Muscle layer of colon (tissue), 2 donors: ENCODE data around the gene CILP2.

Source experiments
- H3K27ac ChIP-seq: one replicate; pipeline ENCODE4 v1.7.0; 2013; ENCODE audit warnings: low read depth, mild to moderate bottlenecking, low read length, moderate library complexity
- H3K27me3 ChIP-seq, 2 donors: one replicate each; pipeline ENCODE4 v1.7.0; 2013; ENCODE audit warnings: low read length in 2 of 2, mild to moderate bottlenecking in 2 of 2; ENCODE audit not compliant: insufficient read depth in 2 of 2, control insufficient read depth in 1 of 2
- H3K36me3 ChIP-seq: one replicate; pipeline ENCODE4 v1.7.0; 2013; ENCODE audit warnings: mild to moderate bottlenecking, low read length; ENCODE audit not compliant: insufficient read depth
- H3K4me1 ChIP-seq: one replicate; pipeline ENCODE4 v1.7.0; 2013; ENCODE audit warnings: mild to moderate bottlenecking, low read length; ENCODE audit not compliant: insufficient read depth
- H3K4me3 ChIP-seq, 2 donors: one replicate each; pipeline ENCODE4 v1.7.0; 2013; ENCODE audit warnings: low read length in 2 of 2, low read depth in 1 of 2, mild to moderate bottlenecking in 1 of 2, moderate library complexity in 1 of 2
- H3K9ac ChIP-seq: one replicate; pipeline ENCODE4 v1.7.0; 2013; ENCODE audit warnings: low read length
- H3K9me3 ChIP-seq: one replicate; pipeline ENCODE4 v1.7.0; 2013; ENCODE audit warnings: mild to moderate bottlenecking, low read length
- donor health status: abdominal sarcoma.
- donor health status: Adenocarcinoma of cecum.

CILP2 gene

DNA sequence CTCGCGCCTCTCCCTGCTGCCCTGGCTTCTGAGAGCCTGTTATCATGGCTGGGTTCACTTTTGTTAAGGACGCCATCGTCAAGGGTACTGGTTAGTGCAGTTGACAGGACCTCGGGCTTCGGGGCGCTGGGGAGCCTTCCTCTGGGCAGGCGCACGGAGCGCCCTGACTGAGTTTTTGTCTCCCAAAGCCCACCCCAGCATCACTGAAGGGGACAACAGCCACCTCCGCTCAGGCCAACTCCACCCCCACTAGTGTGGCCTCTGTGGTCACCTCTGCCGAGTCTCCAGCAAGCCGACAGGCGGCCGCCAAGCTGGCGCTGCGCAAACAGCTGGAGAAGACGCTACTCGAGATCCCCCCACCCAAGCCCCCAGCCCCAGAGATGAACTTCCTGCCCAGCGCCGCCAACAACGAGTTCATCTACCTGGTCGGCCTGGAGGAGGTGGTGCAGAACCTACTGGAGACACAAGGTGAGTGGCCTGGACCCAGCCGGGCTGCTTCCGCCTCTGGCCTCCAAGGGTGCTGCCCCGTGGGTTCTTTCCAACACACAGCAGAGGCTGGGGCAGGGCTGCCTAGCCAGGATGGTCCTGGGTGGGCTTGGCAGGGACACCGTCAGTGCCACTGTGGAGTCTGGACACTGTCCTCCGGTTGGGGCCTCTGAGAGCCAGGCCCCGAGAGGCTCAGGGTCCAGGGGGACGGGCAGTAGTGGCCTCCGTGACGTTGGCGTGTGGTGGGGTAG, 39.6 kb upstream of the CILP2 start:
- Histone ChIP-seq H3K27me3 (no peaks in the 10 kb centered on the region), H3K36me3 (peaks cover 59% of the 10 kb centered on the region), H3K4me1 (no peaks in the 10 kb centered on the region), H3K9me3 (no peaks in the 10 kb centered on the region), H3K9ac (no peak overlapping the region), H3K4me3 (no peak overlapping the region), H3K27ac (no peak overlapping the region)

GRCh38 chr19:19499272-19499995, 38.6 kb upstream of the CILP2 start:
- no peaks in the 10 kb centered on the region for H3K27me3 ChIP-seq
- no peak overlapping the region for H3K9ac ChIP-seq
- peaks cover 60% of the 10 kb centered on the region for H3K36me3 ChIP-seq
- no peaks in the 10 kb centered on the region for H3K4me1 ChIP-seq
- no peak overlapping the region for H3K4me3 ChIP-seq
- H3K27ac ChIP-seq: no peak overlapping the region
- H3K9me3 ChIP-seq: no peaks in the 10 kb centered on the region

DNA sequence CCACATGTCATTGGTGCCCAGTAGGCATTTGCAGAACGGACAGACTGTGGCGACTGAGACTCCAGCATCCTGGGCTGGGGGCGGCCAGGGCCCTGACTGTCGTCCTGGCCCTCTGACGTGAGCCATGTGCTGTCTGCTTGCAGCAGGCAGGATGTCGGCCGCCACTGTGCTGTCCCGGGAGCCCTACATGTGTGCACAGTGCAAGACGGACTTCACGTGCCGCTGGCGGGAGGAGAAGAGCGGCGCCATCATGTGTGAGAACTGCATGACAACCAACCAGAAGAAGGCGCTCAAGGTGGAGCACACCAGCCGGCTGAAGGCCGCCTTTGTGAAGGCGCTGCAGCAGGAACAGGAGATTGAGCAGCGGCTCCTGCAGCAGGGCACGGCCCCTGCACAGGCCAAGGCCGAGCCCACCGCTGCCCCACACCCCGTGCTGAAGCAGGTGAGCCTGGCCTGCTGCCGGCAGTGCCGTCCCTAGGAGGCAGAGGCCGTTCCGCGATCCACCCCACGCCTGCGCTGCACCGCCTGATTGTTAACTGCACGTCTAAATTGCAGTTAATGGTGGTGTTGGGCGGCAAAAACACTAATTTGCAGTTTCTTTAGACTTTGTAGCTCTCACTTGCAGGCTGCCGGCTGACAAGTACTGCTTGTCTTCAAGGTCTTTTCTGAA, 37.0 kb upstream of the CILP2 start:
- Histone ChIP-seq H3K36me3 (peaks cover 62% of the 10 kb centered on the region), H3K27ac (no peak overlapping the region), H3K4me1 (no peaks in the 10 kb centered on the region), H3K9ac (no peak overlapping the region), H3K4me3 (no peak overlapping the region), H3K9me3 (no peaks in the 10 kb centered on the region), H3K27me3 (no peaks in the 10 kb centered on the region)

- H3K27ac ChIP-seq: no peak overlapping the region
- no peaks in the 10 kb centered on the region for H3K27me3 ChIP-seq
- no peak overlapping the region for H3K9ac ChIP-seq
- H3K36me3 ChIP-seq: peaks cover 62% of the 10 kb centered on the region
- H3K4me3 ChIP-seq: no peak overlapping the region
- no peaks in the 10 kb centered on the region for H3K9me3 ChIP-seq
- no peaks in the 10 kb centered on the region for H3K4me1 ChIP-seq
Observed at GRCh38 chr19:19501798-19502197, 36.3 kb upstream of the CILP2 start.

- Histone ChIP-seq H3K27me3 (no peaks in the 10 kb centered on the region), H3K4me3 (no peak overlapping the region), H3K4me1 (no peaks in the 10 kb centered on the region), H3K9ac (no peak overlapping the region), H3K9me3 (no peaks in the 10 kb centered on the region), H3K36me3 (peaks cover 62% of the 10 kb centered on the region), H3K27ac (no peak overlapping the region)
Observed at GRCh38 chr19:19502281-19502680, 35.8 kb upstream of the CILP2 start.

- Histone ChIP-seq H3K27me3 (no peaks in the 10 kb centered on the region), H3K9me3 (no peaks in the 10 kb centered on the region), H3K9ac (no peak overlapping the region), H3K4me1 (no peaks in the 10 kb centered on the region), H3K36me3 (peaks cover 62% of the 10 kb centered on the region), H3K27ac (no peak overlapping the region), H3K4me3 (no peak overlapping the region)
Observed at GRCh38 chr19:19502808-19503602, 35.1 kb upstream of the CILP2 start.

DNA sequence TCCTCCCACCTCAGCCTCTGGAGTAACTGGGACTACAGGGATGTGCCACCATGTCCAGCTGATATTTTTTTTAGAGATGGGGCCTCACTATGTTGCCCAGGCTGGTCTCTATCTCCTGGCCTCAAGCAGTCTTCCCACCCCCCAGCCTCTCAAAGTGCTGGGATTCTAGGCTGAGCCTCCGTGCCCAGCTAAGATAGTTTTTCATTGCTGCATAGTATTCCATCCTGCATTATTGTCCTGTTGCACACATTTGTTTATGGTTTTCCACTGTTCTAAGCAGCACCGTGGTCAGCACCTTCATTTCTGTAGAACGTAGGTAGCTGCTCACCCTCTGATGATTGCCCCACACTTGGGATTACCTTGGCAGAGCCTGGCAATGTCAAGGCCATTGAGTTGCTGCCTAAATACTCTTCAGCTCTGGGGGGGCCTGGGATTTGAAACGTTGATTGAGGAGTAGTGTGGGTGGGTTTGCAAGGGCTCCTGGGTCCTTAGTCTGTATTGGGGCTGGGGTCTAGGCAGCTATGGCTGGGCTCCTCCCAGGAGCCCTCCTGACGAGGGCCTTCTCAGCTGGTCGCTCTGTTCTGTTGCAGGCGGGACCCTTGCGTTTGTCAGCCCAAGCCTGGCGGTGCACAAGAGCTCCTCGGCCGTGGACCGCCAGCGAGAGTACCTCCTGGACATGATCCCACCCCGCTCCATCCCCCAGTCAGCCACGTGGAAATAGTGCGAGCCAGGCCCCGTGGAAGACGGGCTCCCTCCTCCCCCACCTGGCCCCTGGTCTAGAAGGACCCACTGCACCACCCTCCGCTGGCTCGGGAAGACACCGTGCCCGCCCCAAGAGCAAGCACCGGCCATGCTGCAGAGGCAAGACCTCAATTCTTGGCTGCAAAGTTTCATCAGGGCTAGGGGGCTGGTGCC, 33.1 kb upstream of the CILP2 start:
- Histone ChIP-seq H3K27ac (no peak overlapping the region), H3K4me3 (no peak overlapping the region), H3K36me3 (peaks cover 52% of the 10 kb centered on the region)

GRCh38 chr19:19505669-19506326, 32.3 kb upstream of the CILP2 start:
- H3K9ac ChIP-seq: no peak overlapping the region
- no peak overlapping the region for H3K27ac ChIP-seq
- H3K9me3 ChIP-seq: no peaks in the 10 kb centered on the region
- no peak overlapping the region for H3K4me3 ChIP-seq
- H3K36me3 ChIP-seq: peaks cover 52% of the 10 kb centered on the region
- H3K4me1 ChIP-seq: no peaks in the 10 kb centered on the region
- H3K27me3 ChIP-seq: no peaks in the 10 kb centered on the region

More for the DNA sequence above, 33.1 kb upstream of the CILP2 start:
- no peaks in the 10 kb centered on the region for H3K27me3 ChIP-seq
- H3K9ac ChIP-seq: no peak overlapping the region
- no peaks in the 10 kb centered on the region for H3K9me3 ChIP-seq
- no peaks in the 10 kb centered on the region for H3K4me1 ChIP-seq

- Histone ChIP-seq H3K4me1 (no peaks in the 10 kb centered on the region), H3K27me3 (no peaks in the 10 kb centered on the region), H3K9ac (no peak overlapping the region), H3K9me3 (no peaks in the 10 kb centered on the region), H3K36me3 (peaks cover 48% of the 10 kb centered on the region), H3K4me3 (no peak overlapping the region), H3K27ac (no peak overlapping the region)
Observed at GRCh38 chr19:19506592-19506991, 31.5 kb upstream of the CILP2 start.

DNA sequence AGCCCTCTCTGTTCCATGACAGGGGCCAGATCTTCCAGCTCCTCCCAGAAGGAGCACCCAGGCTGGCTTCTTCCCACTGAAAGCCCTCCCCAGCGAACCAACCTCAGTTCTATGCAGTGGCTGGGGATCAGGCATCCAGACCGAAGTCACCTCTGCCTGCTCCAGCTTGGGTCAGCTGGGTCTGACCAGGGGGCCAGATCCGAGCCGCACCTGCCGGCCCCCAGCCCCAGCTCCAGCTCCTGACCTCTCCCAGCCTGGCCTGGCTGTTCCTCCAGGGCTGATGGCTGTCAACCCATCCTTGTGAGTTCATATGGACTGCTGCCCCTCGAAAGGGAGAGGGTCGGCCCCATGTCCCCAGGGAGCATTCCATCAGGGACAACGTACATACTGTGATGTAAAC, 30.7 kb upstream of the CILP2 start:
- Histone ChIP-seq H3K27ac (no peak overlapping the region), H3K9me3 (no peaks in the 10 kb centered on the region), H3K4me3 (no peak overlapping the region), H3K27me3 (no peaks in the 10 kb centered on the region), H3K36me3 (peaks cover 41% of the 10 kb centered on the region), H3K9ac (no peak overlapping the region), H3K4me1 (no peaks in the 10 kb centered on the region)
